NCI-H2107 (cell line): Measurements from ENCODE around the gene HCN2.

Experiments used
- DNase-seq: peaks from one replicate; lab custom pipeline; 2025; lab: John Stamatoyannopoulos, UW

HCN2 gene

GRCh38 chr19:640606-641189, 51.0 kb downstream of the HCN2 start:
- DNase-seq = no peak

- DNase-seq = no peak
Observed at GRCh38 chr19:641702-642101, 52.0 kb downstream of the HCN2 start.

- no peak for DNase-seq
Observed at GRCh38 chr19:642767-643727, 53.4 kb downstream of the HCN2 start.

- DNase-seq = no peak
Observed at GRCh38 chr19:643736-644135, 54.1 kb downstream of the HCN2 start.

- no peak for DNase-seq
Observed at GRCh38 chr19:644363-644762, 54.7 kb downstream of the HCN2 start.

- DNase-seq = no peak
Observed at GRCh38 chr19:644789-645188, 55.1 kb downstream of the HCN2 start.

GRCh38 chr19:645912-646778, 56.5 kb downstream of the HCN2 start:
- no peak for DNase-seq

- DNase-seq = no peak
Observed at GRCh38 chr19:646779-647565, 57.3 kb downstream of the HCN2 start.

GRCh38 chr19:647566-648284, 58.0 kb downstream of the HCN2 start:
- DNase-seq = no peak

GRCh38 chr19:648305-648704, 58.6 kb downstream of the HCN2 start:
- DNase-seq = no peak

- no peak for DNase-seq
Observed at GRCh38 chr19:648904-649801, 59.5 kb downstream of the HCN2 start.

- no peak for DNase-seq
Observed at GRCh38 chr19:650121-650520, 60.4 kb downstream of the HCN2 start.

- no peak for DNase-seq
Observed at GRCh38 chr19:651114-651818, 61.6 kb downstream of the HCN2 start.

- DNase-seq = no peak
Observed at GRCh38 chr19:651991-652390, 62.3 kb downstream of the HCN2 start.

GRCh38 chr19:652467-653389, 63.0 kb downstream of the HCN2 start:
- DNase-seq = no peak

- DNase-seq = no peak
Observed at GRCh38 chr19:653425-653824, 63.7 kb downstream of the HCN2 start.

GRCh38 chr19:655691-656090, 66.0 kb downstream of the HCN2 start:
- no peak for DNase-seq
